Rectal smooth muscle tissue (tissue), 1 donor: ENCODE data around the gene IGF1R.
"Not testable (repeated sequence)": the region's sequence is repeated elsewhere in the genome, so short reads cannot be mapped to it uniquely, and the experiment has no call there.

ENCODE experiments used
- H3K27ac ChIP-seq: one replicate; pipeline ENCODE4 v1.7.0; 2013; ENCODE audit warnings: low read depth, low read length, inconsistent platforms
- H3K27me3 ChIP-seq: one replicate; pipeline ENCODE4 v1.7.0; 2013; ENCODE audit warnings: low read length; ENCODE audit not compliant: control insufficient read depth, insufficient read depth
- H3K36me3 ChIP-seq: one replicate; pipeline ENCODE4 v1.7.0; 2013; ENCODE audit warnings: low read length; ENCODE audit not compliant: control insufficient read depth, insufficient read depth
- H3K4me1 ChIP-seq: one replicate; pipeline ENCODE4 v1.7.0; 2013; ENCODE audit warnings: low read length; ENCODE audit not compliant: control insufficient read depth, insufficient read depth
- H3K4me3 ChIP-seq: one replicate; pipeline ENCODE4 v1.7.0; 2013; ENCODE audit warnings: low read length
- H3K9ac ChIP-seq: one replicate; pipeline ENCODE4 v1.7.0; 2013; ENCODE audit warnings: low read length

IGF1R gene

GRCh38 chr15:98647774-98648653 is at the start of gene IGF1R:
Gene IGF1R (plus strand): TSS chr15:98648539. CDS start chr15:98649582, 1,043 bp downstream.
- Histone ChIP-seq H3K4me3 (peak within 1 kb of the TSS; percentile 92), H3K9ac (peak within 1 kb of the TSS; percentile 49), H3K36me3 (no peaks in the 10 kb centered on the region), H3K4me1 (peaks cover 8% of the 10 kb centered on the region), H3K27me3 (no peaks in the 10 kb centered on the region), H3K27ac (peak within 1 kb of the TSS; percentile 91)

DNA sequence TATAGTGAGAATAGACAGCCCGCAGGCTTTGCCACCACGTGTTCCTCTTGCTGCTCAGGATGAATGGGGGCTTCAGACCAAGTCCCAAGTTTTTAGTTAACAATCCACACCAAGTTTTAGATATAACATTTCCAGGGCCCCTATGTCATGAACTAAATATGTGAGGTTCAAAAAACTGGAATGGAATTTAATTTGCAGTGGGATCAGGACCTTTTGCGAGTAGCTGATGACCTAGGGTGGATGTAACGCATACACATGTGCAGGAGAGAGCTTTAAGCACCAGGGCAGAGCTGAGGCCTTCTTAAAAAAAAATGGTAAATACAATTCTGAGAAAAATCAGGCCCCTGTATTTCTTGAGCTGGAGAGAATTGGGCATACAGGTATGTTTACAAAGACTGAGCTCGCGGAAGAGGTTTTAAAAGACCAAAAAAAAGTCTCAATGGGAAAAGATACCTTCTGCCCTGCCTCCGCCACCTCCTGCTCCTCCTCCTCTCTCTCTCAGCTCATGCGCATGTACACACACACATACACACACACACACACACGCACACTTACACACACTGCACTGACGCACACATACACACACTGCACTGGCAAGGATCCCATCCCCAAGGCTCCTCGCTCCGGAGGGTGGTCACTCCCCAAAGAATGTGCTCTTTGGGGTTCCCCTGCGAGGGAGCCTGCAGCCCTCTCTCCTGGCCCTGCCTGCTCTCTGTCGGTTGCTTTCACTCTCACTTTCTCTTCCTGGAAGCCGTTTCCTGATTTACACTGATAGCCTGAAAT is 48.2 kb upstream of the IGF1R start:
- H3K36me3 ChIP-seq: no peaks in the 10 kb centered on the region

GRCh38 chr15:98604983-98605382 is 43.4 kb upstream of the IGF1R start:
- Histone ChIP-seq H3K36me3 (no peaks in the 10 kb centered on the region), H3K4me3 (no peak overlapping the region), H3K9ac (no peak overlapping the region), H3K27ac (no peak overlapping the region), H3K27me3 (no peaks in the 10 kb centered on the region), H3K4me1 (peaks cover under 1% of the 10 kb centered on the region)

More for the DNA sequence above, 48.2 kb upstream of the IGF1R start:
- Histone ChIP-seq H3K4me1 (peaks cover 12% of the 10 kb centered on the region), H3K9ac (peak overlapping the region; percentile 6), H3K27ac (peak overlapping the region; percentile 62), H3K4me3 (peak overlapping the region; percentile 90), H3K27me3 (no peaks in the 10 kb centered on the region)

GRCh38 chr15:98609144-98609852 is 39.0 kb upstream of the IGF1R start:
- Histone ChIP-seq H3K36me3 (no peaks in the 10 kb centered on the region), H3K4me1 (no peaks in the 10 kb centered on the region), H3K27me3 (no peaks in the 10 kb centered on the region), H3K4me3 (no peak overlapping the region), H3K27ac (no peak overlapping the region), H3K9ac (no peak overlapping the region)

- Histone ChIP-seq H3K4me3 (no peak overlapping the region), H3K4me1 (no peaks in the 10 kb centered on the region), H3K36me3 (no peaks in the 10 kb centered on the region), H3K27me3 (no peaks in the 10 kb centered on the region), H3K9ac (no peak overlapping the region), H3K27ac (no peak overlapping the region)
Observed at GRCh38 chr15:98610991-98611390, 37.3 kb upstream of the IGF1R start.

DNA sequence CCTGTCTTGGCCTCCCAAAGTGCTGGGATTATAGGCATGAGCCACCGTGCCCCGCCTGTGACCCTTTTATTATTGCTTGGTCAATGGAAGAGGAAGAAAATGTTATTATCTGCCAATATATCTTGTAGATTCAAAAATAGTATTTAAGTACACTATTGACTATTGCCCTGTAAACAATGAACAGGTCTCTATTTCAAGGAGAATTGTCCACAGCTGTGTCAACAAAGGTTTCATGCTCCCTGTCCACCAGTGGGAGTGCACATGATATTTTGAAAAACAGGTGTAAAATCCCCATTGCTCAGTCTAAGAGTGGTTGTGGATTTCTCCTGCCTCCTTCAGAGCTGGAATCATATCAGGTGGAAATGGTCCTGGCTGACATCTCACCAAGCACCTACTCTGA is 36.5 kb upstream of the IGF1R start:
- no peaks in the 10 kb centered on the region for H3K36me3 ChIP-seq
- no peak overlapping the region for H3K4me3 ChIP-seq
- no peak overlapping the region for H3K9ac ChIP-seq
- no peaks in the 10 kb centered on the region for H3K27me3 ChIP-seq
- no peaks in the 10 kb centered on the region for H3K4me1 ChIP-seq
- H3K27ac ChIP-seq: no peak overlapping the region

GRCh38 chr15:98612490-98613110 is 35.7 kb upstream of the IGF1R start:
- Histone ChIP-seq H3K36me3 (no peaks in the 10 kb centered on the region), H3K4me3 (no peak overlapping the region), H3K27me3 (no peaks in the 10 kb centered on the region), H3K9ac (no peak overlapping the region), H3K4me1 (no peaks in the 10 kb centered on the region), H3K27ac (no peak overlapping the region)

DNA sequence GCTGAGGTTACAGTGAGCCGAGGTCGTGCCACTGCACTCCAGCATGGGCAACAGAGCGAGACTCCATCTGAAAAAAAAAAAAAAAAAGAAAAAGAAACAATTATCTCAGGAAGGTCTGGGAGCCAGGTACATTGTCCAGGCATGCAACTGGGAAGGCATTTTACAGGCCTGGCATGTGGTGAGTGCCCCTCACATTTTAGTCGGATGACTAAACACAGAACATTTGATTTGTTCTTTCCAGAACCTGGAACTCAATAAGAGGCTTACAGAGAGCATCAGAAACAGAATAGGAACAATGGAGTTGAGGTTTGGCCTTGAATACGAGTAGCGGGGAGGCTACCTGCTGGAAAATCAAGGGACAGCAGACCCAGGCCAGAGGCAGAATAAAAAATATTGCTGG is 33.7 kb upstream of the IGF1R start:
- H3K4me1 ChIP-seq: no peaks in the 10 kb centered on the region
- no peak overlapping the region for H3K9ac ChIP-seq
- no peaks in the 10 kb centered on the region for H3K36me3 ChIP-seq
- no peaks in the 10 kb centered on the region for H3K27me3 ChIP-seq
- H3K27ac ChIP-seq: no peak overlapping the region
- H3K4me3 ChIP-seq: no peak overlapping the region

- H3K36me3 ChIP-seq: no peaks in the 10 kb centered on the region
- no peaks in the 10 kb centered on the region for H3K27me3 ChIP-seq
- H3K27ac ChIP-seq: no peak overlapping the region
- H3K4me3 ChIP-seq: no peak overlapping the region
- H3K9ac ChIP-seq: no peak overlapping the region
- H3K4me1 ChIP-seq: no peaks in the 10 kb centered on the region
Observed at GRCh38 chr15:98616397-98616796, 31.9 kb upstream of the IGF1R start.

DNA sequence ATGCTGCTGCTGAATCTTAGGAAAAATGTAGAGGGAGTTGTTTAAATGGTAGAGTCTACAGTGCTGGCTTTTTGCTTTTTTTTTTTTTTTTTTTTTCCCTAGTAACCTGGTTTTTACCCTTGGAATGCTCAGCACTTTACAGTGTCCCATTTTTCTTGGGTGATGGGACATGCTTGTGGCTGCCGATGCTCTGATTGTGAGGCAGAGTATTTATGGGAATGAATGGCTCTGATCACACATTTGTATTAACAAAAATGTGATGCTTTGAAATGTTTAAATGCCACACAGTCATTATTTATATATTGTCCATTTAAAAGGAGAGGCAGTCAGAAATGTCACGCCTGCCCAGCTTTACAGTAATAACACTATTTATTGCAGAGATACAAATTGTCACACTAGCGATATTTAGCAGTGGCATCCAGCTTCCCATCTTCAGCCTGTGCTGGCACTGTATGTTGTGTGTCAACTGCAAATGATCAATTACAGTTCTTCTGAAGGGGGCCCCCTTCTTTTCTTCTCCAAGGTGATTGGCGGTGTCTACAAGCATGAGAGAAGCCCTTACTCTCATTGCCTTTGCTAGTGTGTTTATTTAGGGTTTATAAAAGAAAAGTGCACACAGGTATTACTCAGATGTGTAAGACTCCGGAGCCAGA is 30.9 kb upstream of the IGF1R start:
- Histone ChIP-seq H3K4me1 (no peaks in the 10 kb centered on the region), H3K27me3 (no peaks in the 10 kb centered on the region), H3K36me3 (no peaks in the 10 kb centered on the region), H3K4me3 (no peak overlapping the region), H3K9ac (no peak overlapping the region), H3K27ac (no peak overlapping the region)

- not testable (repeated sequence) for H3K4me1 ChIP-seq, H3K4me3 ChIP-seq, H3K9ac ChIP-seq, H3K27me3 ChIP-seq, H3K27ac ChIP-seq, H3K36me3 ChIP-seq
Observed at GRCh38 chr15:98618576-98618975, 29.8 kb upstream of the IGF1R start.
